Astrocyte of the cerebellum (primary cell): ENCODE data around the gene PC.
"Not testable (repeated sequence)": the region's sequence is repeated elsewhere in the genome, so short reads cannot be mapped to it uniquely, and the experiment has no call there.

Experiments
- DNase-seq: peaks from one replicate; pipeline ENCODE4 v3.0.0-alpha.2; 2011; ENCODE audit warnings: low read depth
- H3K4me3 ChIP-seq: 2 replicates; pipeline ENCODE4 v1.5.1; 2011; ENCODE audit warnings: mild to moderate bottlenecking, low read depth, low read length, moderate library complexity
- CTCF ChIP-seq: IDR thresholded peaks from 2 replicates; pipeline ENCODE4 v1.5.1; 2012; ENCODE audit warnings: low read length, low read depth, moderate library complexity, mild to moderate bottlenecking; ENCODE audit errors: missing control alignments
- in situ Hi-C: cut with HindIII; loops from 2 replicates; pipeline ENCODE4 v1.10.0; 2017; ENCODE audit warnings: low sequenced_read_pairs

PC gene

DNA sequence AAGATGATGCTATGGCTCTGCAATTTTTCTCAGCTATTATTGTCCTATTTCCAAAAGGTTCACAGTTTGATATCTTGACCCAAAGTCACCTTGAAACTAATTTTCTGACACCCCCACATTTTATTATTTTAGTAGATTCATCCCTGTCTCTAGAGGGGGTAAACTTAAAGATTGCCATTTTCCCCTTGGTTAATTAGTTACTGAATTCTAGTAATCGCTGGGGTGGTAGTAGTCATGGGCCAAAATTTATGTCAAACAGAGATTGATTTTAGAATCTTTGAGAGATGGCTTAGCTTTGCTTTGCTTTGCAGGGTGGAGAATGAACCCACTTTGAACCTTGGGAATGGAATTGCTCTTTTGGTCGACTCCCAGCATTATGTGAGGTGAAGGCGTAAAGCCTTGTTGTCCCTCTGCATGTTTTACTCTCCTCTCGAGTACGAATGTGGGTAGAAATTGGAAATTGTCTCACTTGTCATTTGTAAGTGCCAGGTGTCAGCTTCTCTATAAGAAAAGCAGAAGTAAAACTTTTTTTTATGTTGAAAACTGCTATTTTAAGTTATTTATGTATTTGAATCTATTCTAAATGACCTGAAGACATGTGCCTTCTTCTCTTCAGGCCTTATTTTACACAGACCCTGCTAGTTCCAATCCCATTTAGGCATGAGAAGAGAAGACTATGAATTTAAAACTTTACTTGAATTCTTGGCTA is 157.3 kb downstream of the PC start:
- DNase-seq, result no peak
- TF ChIP-seq CTCF, result no peak
- in situ Hi-C loops, result loop anchor here (5.0 kb wide), 1 partner anchor 39 kb away; no protein-coding TSS in a partner anchor
- no peak overlapping the region for H3K4me3 ChIP-seq

GRCh38 chr11:66799815-66800214 is 158.4 kb downstream of the PC start:
- in situ Hi-C loops, result loop anchor here (5.0 kb wide), 1 partner anchor 38 kb away; no protein-coding TSS in a partner anchor
- not testable (repeated sequence) for H3K4me3 ChIP-seq, DNase-seq
